ENCODE data around the gene PICALM.

PICALM gene

GRCh38 chr11:86063536-86063935, 5.3 kb downstream of the PICALM start:
- H3K36me3 ChIP-seq = no peaks in the 10 kb centered on the region
- H3K27ac ChIP-seq = no peak overlapping the region
- TF ChIP-seq CTCF (IDR thresholded peaks at IDR 0.05; ENCODE audit: low read depth, low read length) = no peak
- H3K9me3 ChIP-seq (ENCODE audit: severe bottlenecking) = no peaks in the 10 kb centered on the region
- H3K4me3 ChIP-seq (ENCODE audit: low read depth, low read length) = no peak overlapping the region
- no peak for DNase-seq
- no peaks in the 10 kb centered on the region for H3K27me3 ChIP-seq (ENCODE audit: insufficient read depth, low read depth, severe bottlenecking)

GRCh38 chr11:86062719-86063118, 6.2 kb downstream of the PICALM start:
- TF ChIP-seq CTCF (IDR thresholded peaks at IDR 0.05; ENCODE audit: low read depth, low read length) = no peak
- H3K27ac ChIP-seq = no peak overlapping the region
- H3K9me3 ChIP-seq (ENCODE audit: severe bottlenecking) = no peaks in the 10 kb centered on the region
- no peak overlapping the region for H3K4me3 ChIP-seq (ENCODE audit: low read depth, low read length)
- DNase-seq = no peak
- no peaks in the 10 kb centered on the region for H3K36me3 ChIP-seq
- no peaks in the 10 kb centered on the region for H3K27me3 ChIP-seq (ENCODE audit: insufficient read depth, low read depth, severe bottlenecking)

- no peaks in the 10 kb centered on the region for H3K9me3 ChIP-seq (ENCODE audit: severe bottlenecking)
- H3K27ac ChIP-seq = no peak overlapping the region
- no peak for DNase-seq
- no peaks in the 10 kb centered on the region for H3K27me3 ChIP-seq (ENCODE audit: insufficient read depth, low read depth, severe bottlenecking)
- H3K4me3 ChIP-seq (ENCODE audit: low read depth, low read length) = no peak overlapping the region
- no peak for TF ChIP-seq CTCF (IDR thresholded peaks at IDR 0.05; ENCODE audit: low read depth, low read length)
- no peaks in the 10 kb centered on the region for H3K36me3 ChIP-seq
These were observed 7.2 kb downstream of the PICALM start for GRCh38 chr11:86061483-86062205.

GRCh38 chr11:86060544-86060943, 8.3 kb downstream of the PICALM start:
- DNase-seq = no peak
- no peaks in the 10 kb centered on the region for H3K9me3 ChIP-seq (ENCODE audit: severe bottlenecking)
- H3K36me3 ChIP-seq = no peaks in the 10 kb centered on the region
- H3K27ac ChIP-seq = no peak overlapping the region
- no peak for TF ChIP-seq CTCF (IDR thresholded peaks at IDR 0.05; ENCODE audit: low read depth, low read length)
- H3K4me3 ChIP-seq (ENCODE audit: low read depth, low read length) = no peak overlapping the region
- no peaks in the 10 kb centered on the region for H3K27me3 ChIP-seq (ENCODE audit: insufficient read depth, low read depth, severe bottlenecking)

- no peak for DNase-seq
- no peak for TF ChIP-seq CTCF (IDR thresholded peaks at IDR 0.05; ENCODE audit: low read depth, low read length)
- no peak overlapping the region for H3K27ac ChIP-seq
- no peaks in the 10 kb centered on the region for H3K27me3 ChIP-seq (ENCODE audit: insufficient read depth, low read depth, severe bottlenecking)
- H3K9me3 ChIP-seq (ENCODE audit: severe bottlenecking) = no peaks in the 10 kb centered on the region
- no peak overlapping the region for H3K4me3 ChIP-seq (ENCODE audit: low read depth, low read length)
- H3K36me3 ChIP-seq = no peaks in the 10 kb centered on the region
These were observed 10.5 kb downstream of the PICALM start for GRCh38 chr11:86058360-86058759.

- Histone ChIP-seq H3K36me3 (no peaks in the 10 kb centered on the region), H3K9me3 (ENCODE audit: severe bottlenecking) (no peaks in the 10 kb centered on the region), H3K27ac (no peak overlapping the region), H3K4me3 (ENCODE audit: low read depth, low read length) (no peak overlapping the region), H3K27me3 (ENCODE audit: insufficient read depth, low read depth, severe bottlenecking) (no peaks in the 10 kb centered on the region)
- no peak for DNase-seq
- TF ChIP-seq CTCF (IDR thresholded peaks at IDR 0.05; ENCODE audit: low read depth, low read length) = no peak
These were observed 12.5 kb downstream of the PICALM start for GRCh38 chr11:86056351-86056854.

Measured in WERI-Rb-1 (cell line).